Loucy (cell line): ENCODE results near the gene RHBDL3.

Experiments used
- H2AFZ ChIP-seq: fragments of 200-600 bp; sonication (generic); 2 replicates; pipeline ENCODE4 v1.6.0; 2016; ENCODE audit warnings: antibody characterized with exemption, mild to moderate bottlenecking, low read length, moderate library complexity
- H3F3A ChIP-seq: fragments of 200-600 bp; 2 replicates; pipeline ENCODE4 v1.6.0; 2016; ENCODE audit warnings: antibody characterized with exemption, low read depth, mild to moderate bottlenecking
- H3K27me3 ChIP-seq: fragments of 200-600 bp; sonication (generic); 2 replicates; pipeline ENCODE4 v1.6.1; 2014; ENCODE audit warnings: low read length, mild to moderate bottlenecking; ENCODE audit not compliant: insufficient read depth, poor library complexity, severe bottlenecking
- H3K36me3 ChIP-seq: fragments of 200-600 bp; sonication (generic); 2 replicates; pipeline ENCODE4 v1.6.1; 2016; ENCODE audit warnings: low read length; ENCODE audit not compliant: insufficient read depth
- H3K4me1 ChIP-seq: fragments of 200-600 bp; sonication (generic); 2 replicates; pipeline ENCODE4 v1.5.1; 2014; ENCODE audit warnings: low read length, mild to moderate bottlenecking; ENCODE audit not compliant: insufficient read depth, poor library complexity, severe bottlenecking
- H3K4me2 ChIP-seq: fragments of 200-600 bp; sonication (generic); 2 replicates; pipeline ENCODE4 v1.6.0; 2014; ENCODE audit warnings: antibody characterized with exemption, low read length, low read depth, mild to moderate bottlenecking; ENCODE audit not compliant: poor library complexity, severe bottlenecking
- H3K4me3 ChIP-seq: fragments of 200-600 bp; sonication (generic); 2 replicates; pipeline ENCODE4 v1.5.1; 2014; ENCODE audit warnings: low read length, mild to moderate bottlenecking, mixed read lengths; ENCODE audit not compliant: poor library complexity, severe bottlenecking
- H3K79me2 ChIP-seq: fragments of 200-600 bp; sonication (generic); 2 replicates; pipeline ENCODE4 v1.6.1; 2014; ENCODE audit warnings: low read length; ENCODE audit not compliant: insufficient read depth
- H3K9ac ChIP-seq: fragments of 200-600 bp; sonication (generic); 2 replicates; pipeline ENCODE4 v1.6.0; 2014; ENCODE audit warnings: mild to moderate bottlenecking, low read depth, low read length, moderate library complexity; ENCODE audit not compliant: poor library complexity, severe bottlenecking
- H3K9me2 ChIP-seq: fragments of 200-600 bp; sonication (generic); replicated peaks from 2 replicates; pipeline ENCODE4 v1.6.1; 2016; ENCODE audit warnings: low read depth, low read length, mixed read lengths
- H3K9me3 ChIP-seq: fragments of 200-600 bp; sonication (generic); 2 replicates; pipeline ENCODE4 v1.6.1; 2014; ENCODE audit warnings: mild to moderate bottlenecking, antibody characterized with exemption, low read length, low read depth; ENCODE audit not compliant: insufficient read depth
- H4K20me1 ChIP-seq: fragments of 200-600 bp; sonication (generic); 2 replicates; pipeline ENCODE4 v1.6.0; 2014; ENCODE audit warnings: antibody characterized with exemption, low read length, mild to moderate bottlenecking; ENCODE audit not compliant: insufficient read depth, poor library complexity, severe bottlenecking
- CTCF ChIP-seq: fragments of 200-600 bp; sonication (generic); conservative IDR thresholded peaks from 2 replicates; pipeline ENCODE4 v1.5.1; 2014; ENCODE audit warnings: mild to moderate bottlenecking, antibody characterized with exemption, low read length
- EZH2phosphoT487 ChIP-seq: fragments of 200-600 bp; IDR thresholded peaks from 2 replicates; pipeline ENCODE4 v1.6.1; 2018; ENCODE audit warnings: antibody characterized with exemption, mild to moderate bottlenecking, moderate library complexity, borderline replicate concordance

The RHBDL3 gene

GRCh38 chr17:32323046-32323445 lies 57.4 kb downstream of the RHBDL3 start:
- Histone ChIP-seq H3K4me3 (no peak overlapping the region), H3K9me3 (no peaks in the 10 kb centered on the region), H3K9me2 (no peaks in the 10 kb centered on the region), H3K36me3 (no peaks in the 10 kb centered on the region), H3K27me3 (no peaks in the 10 kb centered on the region), H3K4me2 (no peak overlapping the region), H3F3A (no peaks in the 10 kb centered on the region), H4K20me1 (no peaks in the 10 kb centered on the region), H2AFZ (no peak overlapping the region), H3K79me2 (no peaks in the 10 kb centered on the region), H3K9ac (no peak overlapping the region), H3K4me1 (no peaks in the 10 kb centered on the region)
- TF ChIP-seq EZH2phosphoT487, result no peak
- no peak for TF ChIP-seq CTCF

- no peak for TF ChIP-seq CTCF
- no peak for TF ChIP-seq EZH2phosphoT487
- no peak overlapping the region for H3K4me3 ChIP-seq
- H3K79me2 ChIP-seq, result no peaks in the 10 kb centered on the region
- H3K4me1 ChIP-seq, result no peaks in the 10 kb centered on the region
- no peaks in the 10 kb centered on the region for H3K9me2 ChIP-seq
- no peak overlapping the region for H3K4me2 ChIP-seq
- no peaks in the 10 kb centered on the region for H3F3A ChIP-seq
- no peaks in the 10 kb centered on the region for H3K27me3 ChIP-seq
- H3K9ac ChIP-seq, result no peak overlapping the region
- no peaks in the 10 kb centered on the region for H4K20me1 ChIP-seq
- H2AFZ ChIP-seq, result no peak overlapping the region
- H3K9me3 ChIP-seq, result no peaks in the 10 kb centered on the region
- no peaks in the 10 kb centered on the region for H3K36me3 ChIP-seq
Measured at GRCh38 chr17:32323811-32324491, 58.3 kb downstream of the RHBDL3 start.

GRCh38 chr17:32327911-32328310 lies 62.3 kb downstream of the RHBDL3 start:
- H4K20me1 ChIP-seq, result no peaks in the 10 kb centered on the region
- H3K9ac ChIP-seq, result no peak overlapping the region
- no peaks in the 10 kb centered on the region for H3K9me2 ChIP-seq
- H3F3A ChIP-seq, result no peaks in the 10 kb centered on the region; the same call in 1 of the 2 replicates
- no peaks in the 10 kb centered on the region for H3K27me3 ChIP-seq
- H2AFZ ChIP-seq, result no peak overlapping the region
- no peak for TF ChIP-seq CTCF
- no peak for TF ChIP-seq EZH2phosphoT487
- H3K4me3 ChIP-seq, result no peak overlapping the region
- H3K9me3 ChIP-seq, result no peaks in the 10 kb centered on the region
- no peaks in the 10 kb centered on the region for H3K79me2 ChIP-seq
- H3K4me1 ChIP-seq, result no peaks in the 10 kb centered on the region
- H3K36me3 ChIP-seq, result no peaks in the 10 kb centered on the region
- H3K4me2 ChIP-seq, result no peak overlapping the region
